HG03342 (cell line): ENCODE results near the gene UQCC3.
"Not testable (repeated sequence)": the region's sequence is repeated elsewhere in the genome, so short reads cannot be mapped to it uniquely, and the experiment has no call there.

Source experiments
- ATAC-seq: cut with Tn5 transposase; IDR thresholded peaks from one replicate; pipeline ENCODE4 v1.9.1; 2021; ENCODE audit warnings: mild to moderate bottlenecking, moderate library complexity; ENCODE audit not compliant: unreplicated experiment

UQCC3 gene

GRCh38 chr11:62702246-62702645 lies 30.8 kb downstream of the UQCC3 start:
- no peak for ATAC-seq

- ATAC-seq, result not testable (repeated sequence)
Observed at GRCh38 chr11:62703921-62704320, 32.4 kb downstream of the UQCC3 start.

GRCh38 chr11:62705413-62705812 lies 33.9 kb downstream of the UQCC3 start:
- ATAC-seq, result no peak

GRCh38 chr11:62705880-62706849 lies 34.7 kb downstream of the UQCC3 start:
- ATAC-seq, result peak; percentile 59

- ATAC-seq, result no peak
Observed at GRCh38 chr11:62706850-62707247, 35.4 kb downstream of the UQCC3 start.

GRCh38 chr11:62707277-62707861 lies 35.9 kb downstream of the UQCC3 start, which contains the start of the genes BSCL2 and GNG3:
BSCL2 (minus strand) TSS chr11:62707424; CDS start chr11:62707195, 229 bp downstream.
GNG3 (plus strand) TSS chr11:62707676; CDS start chr11:62708296, 620 bp downstream.
- no peak for ATAC-seq

GRCh38 chr11:62708392-62708791 lies 36.9 kb downstream of the UQCC3 start:
- ATAC-seq, result no peak

GRCh38 chr11:62708793-62709192 lies 37.3 kb downstream of the UQCC3 start:
- no peak for ATAC-seq

GRCh38 chr11:62709247-62710000 lies 38.0 kb downstream of the UQCC3 start:
- peak; percentile 67 for ATAC-seq

GRCh38 chr11:62710001-62710345 lies 38.5 kb downstream of the UQCC3 start:
- ATAC-seq, result no peak

GRCh38 chr11:62712276-62712812 lies 40.9 kb downstream of the UQCC3 start:
- no peak for ATAC-seq

GRCh38 chr11:62712861-62713260 lies 41.4 kb downstream of the UQCC3 start:
- no peak for ATAC-seq

- no peak for ATAC-seq
Observed at GRCh38 chr11:62713343-62713742, 41.9 kb downstream of the UQCC3 start.

GRCh38 chr11:62715150-62716130 lies 44.0 kb downstream of the UQCC3 start:
- ATAC-seq, result no peak

GRCh38 chr11:62716206-62716605 lies 44.7 kb downstream of the UQCC3 start:
- ATAC-seq, result no peak

- ATAC-seq, result no peak
Observed at GRCh38 chr11:62716816-62717215, 45.3 kb downstream of the UQCC3 start.

- ATAC-seq, result no peak
Observed at GRCh38 chr11:62719302-62719978, 48.0 kb downstream of the UQCC3 start.

- ATAC-seq, result no peak
Observed at GRCh38 chr11:62721994-62722393, 50.5 kb downstream of the UQCC3 start.
